Measurements from ENCODE around the gene SLC23A2.
"Not testable (repeated sequence)": the region's sequence is repeated elsewhere in the genome, so short reads cannot be mapped to it uniquely, and the experiment has no call there.

Gene SLC23A2

DNA sequence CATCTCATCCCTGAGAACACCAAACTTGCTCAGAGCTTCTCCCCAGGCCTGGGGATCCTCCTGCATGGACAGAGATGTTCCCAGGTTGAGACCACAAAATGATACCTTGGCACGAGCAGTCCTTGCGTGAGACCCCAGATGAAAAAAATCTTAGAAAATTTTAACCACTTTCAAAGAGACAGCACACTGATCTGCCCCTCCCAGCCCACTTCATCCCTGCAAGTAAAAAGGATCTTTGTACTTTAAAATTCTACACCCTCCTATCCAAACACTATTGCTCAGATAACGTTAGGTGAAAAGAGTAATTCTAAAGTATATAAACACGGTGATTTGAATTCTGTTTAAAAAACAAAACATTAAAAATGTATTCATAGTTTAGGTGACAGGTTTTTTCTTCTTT lies 98.5 kb downstream of the SLC23A2 start:
- no peak for DNase-seq (ENCODE audit: low read depth, low spot score)

DNA sequence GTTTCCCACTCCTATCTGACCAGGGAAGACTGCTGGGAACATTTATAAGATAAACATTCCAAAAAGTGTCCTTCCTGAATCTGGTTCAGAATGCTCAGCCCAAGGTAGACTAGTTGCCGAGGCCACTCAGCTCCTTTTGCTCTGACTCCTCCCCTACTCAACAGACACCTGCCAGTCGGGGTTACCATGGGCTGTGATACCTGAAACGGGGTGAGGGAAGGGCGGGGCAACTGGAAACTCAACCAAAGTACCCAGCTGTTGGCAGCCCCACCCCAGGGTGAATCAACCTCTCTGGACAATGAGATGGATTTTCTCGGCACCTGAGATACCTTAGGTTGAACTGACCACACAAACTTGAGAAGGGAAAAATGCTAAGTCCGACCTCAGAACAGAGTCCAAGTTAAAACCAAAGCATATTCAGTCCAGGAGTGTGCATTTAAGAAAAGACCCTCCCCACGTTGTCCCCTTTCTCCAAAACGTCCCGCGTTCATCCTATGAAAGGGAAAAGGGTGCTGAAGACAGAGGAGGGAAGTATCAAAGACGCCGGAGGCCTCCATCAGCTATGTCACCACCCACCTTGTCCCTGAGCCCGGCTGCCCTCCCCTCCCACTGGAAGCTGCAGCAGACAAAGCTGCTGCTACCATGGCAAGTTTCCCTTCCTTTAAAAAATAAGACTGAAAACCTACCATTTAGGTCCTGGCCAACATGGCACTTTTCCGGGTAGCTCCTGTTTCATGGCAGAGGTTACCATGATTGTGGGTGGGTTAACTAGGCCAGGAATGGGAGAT lies 100.1 kb downstream of the SLC23A2 start:
- DNase-seq (ENCODE audit: low read depth, low spot score): no peak

DNA sequence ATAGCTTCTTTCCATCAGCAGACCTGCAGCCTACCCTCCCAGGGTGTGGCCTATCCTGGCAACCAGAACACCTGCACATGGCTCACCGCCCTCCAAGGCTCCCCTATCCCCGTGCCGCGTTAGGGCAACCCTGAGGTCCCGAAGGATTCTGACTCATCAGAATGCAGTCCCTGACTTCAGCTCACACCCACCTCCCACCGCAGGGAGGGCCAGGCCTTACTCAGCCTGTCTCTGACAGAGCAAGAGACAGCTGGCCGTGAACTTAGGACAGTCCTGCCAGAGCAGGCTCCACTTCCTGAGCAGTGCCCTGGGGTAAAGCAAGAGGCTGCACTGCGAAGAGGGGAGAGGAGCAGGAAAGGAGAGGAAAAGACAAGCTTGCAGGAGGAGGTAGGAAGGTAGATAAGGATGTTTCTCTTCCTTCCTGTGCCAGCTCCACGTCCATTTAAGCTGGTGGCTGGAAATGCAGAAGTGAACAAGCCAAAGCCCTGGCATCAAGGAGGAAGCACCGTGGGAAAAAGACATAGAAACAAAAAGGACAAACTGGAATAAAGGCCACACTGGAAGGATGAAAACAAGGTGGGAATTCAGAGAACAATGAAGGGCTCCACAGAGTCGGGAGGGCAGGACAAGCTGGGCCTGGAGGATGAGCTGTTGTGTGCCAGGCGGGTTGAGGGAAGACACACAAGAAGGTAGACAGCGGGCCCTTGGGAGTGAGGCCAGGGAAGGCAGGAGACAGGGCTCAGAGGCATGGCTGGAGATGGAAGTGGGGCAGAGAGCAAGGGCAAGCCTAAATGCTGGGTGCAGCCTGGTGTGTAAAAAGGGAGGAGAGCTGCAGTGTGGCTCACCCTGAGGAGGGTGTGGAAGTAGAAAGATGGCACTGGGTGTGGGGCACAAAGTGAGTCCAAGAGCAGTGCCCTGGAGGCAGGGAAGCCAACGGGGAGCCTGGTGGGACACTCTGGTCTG lies 102.7 kb downstream of the SLC23A2 start:
- DNase-seq (ENCODE audit: low read depth, low spot score): no peak

DNA sequence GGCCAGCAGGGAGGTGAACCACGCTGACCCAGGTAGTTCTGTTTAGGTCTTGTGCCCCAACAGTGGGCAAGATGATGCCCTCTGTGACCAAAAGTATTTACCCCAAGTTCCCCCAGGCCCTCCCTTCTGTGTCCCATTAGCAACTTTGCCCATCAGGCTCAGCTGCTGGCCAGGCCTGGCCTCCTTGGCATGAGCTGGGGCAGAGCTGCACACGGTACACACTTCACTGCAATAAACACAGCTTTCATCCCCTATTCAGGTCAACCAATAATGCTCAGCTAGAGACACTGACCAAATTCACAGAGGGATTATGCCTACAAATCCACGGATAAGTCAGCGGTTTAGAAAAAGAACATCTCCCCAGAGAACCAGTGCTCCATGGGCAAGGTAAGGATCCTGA lies 103.7 kb downstream of the SLC23A2 start:
- DNase-seq (ENCODE audit: low read depth, low spot score): no peak

DNA sequence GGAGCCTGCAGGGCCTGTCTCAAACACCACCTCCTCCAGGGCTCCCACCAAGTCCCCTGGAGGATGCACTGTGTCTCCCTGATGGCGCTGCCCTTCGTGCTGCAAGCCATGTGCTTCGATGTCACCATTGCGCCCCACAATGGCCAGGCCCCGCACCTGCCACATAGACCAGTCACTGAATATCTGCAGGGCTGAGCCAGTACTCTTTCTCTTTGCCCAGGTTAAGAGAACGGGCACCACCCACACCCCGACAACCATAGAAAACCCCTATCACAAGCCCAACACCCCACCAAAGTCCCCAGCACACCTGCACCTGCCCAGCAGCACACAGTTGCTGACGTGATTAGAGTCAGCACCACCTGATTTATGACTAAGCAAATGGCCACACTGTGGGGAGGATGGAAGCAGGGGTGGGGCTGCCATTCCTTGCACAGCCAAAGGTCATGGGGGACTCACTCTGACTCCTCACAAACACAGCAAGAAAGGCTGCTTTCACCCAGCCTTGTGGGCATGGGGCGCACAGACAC lies 104.3 kb downstream of the SLC23A2 start:
- DNase-seq (ENCODE audit: low read depth, low spot score): peak; percentile 50

DNA sequence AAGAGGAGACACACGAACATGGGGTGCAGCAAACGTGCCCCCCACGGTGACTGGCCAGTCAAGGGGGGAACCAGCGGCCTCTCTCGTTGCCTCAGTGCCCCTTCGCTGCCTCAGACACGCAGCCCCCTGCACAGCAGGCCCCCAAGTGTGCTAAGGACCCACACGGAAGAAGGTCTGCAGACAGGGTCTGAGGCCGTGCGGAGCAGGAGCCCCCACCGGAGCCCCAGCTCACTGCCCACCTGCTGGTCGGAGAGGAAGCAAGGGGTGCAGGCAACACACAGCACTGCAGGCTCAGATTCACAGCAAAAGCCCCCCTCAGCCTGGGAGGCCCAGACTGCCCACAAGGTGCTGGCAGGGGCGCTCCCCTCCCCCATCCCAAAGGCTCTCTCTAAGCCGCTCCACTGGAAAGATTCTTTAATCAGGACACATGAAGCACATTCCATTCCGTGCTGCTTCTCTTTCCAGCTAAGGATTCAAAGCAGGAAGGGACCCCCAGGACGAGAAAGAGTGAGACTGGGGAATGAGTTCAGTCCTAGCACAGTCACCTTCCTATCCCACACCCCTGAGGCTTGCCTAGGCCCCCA lies 105.1 kb downstream of the SLC23A2 start:
- DNase-seq (ENCODE audit: low read depth, low spot score): no peak

DNA sequence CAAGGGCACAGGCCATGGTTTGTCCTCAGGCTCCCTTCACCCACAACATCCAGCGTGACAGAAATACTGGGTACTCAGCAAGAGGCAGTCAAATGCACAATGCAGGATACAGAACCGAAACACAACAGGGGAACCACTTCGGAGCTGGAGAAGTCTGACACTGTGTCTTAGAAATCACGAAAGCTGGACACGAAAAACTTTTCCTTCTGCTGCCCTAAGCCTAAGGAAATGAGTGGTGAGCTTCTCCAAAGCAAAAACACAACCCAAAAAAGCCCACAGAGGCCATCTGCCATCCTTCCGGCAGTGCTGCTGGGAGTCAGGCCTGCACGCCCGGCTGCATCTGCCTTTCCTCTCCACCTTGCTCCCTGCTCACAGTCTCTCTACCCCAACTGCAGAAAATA lies 106.3 kb downstream of the SLC23A2 start:
- no peak for DNase-seq (ENCODE audit: low read depth, low spot score)

DNA sequence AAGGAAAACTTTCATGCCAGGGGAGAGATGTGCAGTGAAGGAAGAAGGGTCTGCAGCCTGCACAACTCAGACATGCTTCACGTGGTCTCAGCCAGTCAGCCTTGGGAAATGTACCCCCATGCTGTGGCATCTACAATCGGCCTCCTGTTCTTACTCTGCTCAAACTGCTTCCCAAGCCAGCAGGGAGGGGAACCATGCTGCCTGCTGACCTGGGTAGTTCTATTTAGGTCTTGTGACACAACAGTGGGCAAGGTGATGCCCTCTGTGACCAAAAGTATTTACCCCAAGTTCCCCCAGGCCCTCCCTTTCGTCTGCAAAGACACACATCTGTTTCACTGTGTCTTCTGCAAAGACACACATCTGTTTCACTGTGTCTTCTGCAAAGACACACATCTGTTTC lies 106.9 kb downstream of the SLC23A2 start:
- no peak for DNase-seq (ENCODE audit: low read depth, low spot score)

DNA sequence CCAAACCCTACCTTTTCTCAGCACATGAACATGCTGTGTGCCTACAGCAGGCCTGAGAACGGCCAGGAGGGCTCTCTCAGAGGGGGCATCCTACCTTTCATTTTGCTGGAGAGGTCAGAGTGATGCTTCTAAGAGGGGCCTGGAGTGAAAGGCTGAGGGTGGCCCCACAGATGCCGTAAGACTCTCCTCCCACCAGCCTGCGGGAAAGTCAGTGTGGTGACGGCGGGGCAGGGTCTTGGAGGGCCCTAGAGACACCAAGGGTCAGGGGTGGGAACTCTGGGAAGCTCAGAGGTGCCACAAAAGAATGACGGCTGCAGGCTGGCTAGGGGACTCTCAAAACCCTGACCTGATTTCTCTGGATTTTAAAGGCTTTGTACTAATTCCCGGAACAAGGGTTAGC lies 107.6 kb downstream of the SLC23A2 start:
- no peak for DNase-seq (ENCODE audit: low read depth, low spot score)

DNA sequence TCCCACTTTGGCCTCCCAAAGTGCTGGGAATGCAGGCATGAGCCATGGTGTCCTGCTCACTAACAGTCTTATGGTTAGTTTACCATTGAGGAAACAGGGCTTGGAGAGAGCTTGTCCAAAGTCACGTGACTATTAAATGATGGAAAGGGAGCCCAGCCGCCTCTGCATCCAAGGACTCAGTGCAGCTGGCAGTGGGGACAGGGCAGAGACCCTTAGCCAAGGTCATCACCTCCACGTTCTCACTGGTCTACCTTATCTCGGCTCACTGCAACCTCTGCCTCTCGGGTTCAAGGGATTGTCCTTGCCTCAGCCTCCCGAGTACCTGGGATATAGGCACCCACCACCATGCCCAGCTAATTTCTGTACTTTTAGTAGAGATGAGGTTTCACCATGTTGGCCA lies 109.3 kb downstream of the SLC23A2 start:
- DNase-seq (ENCODE audit: low read depth, low spot score): no peak

DNA sequence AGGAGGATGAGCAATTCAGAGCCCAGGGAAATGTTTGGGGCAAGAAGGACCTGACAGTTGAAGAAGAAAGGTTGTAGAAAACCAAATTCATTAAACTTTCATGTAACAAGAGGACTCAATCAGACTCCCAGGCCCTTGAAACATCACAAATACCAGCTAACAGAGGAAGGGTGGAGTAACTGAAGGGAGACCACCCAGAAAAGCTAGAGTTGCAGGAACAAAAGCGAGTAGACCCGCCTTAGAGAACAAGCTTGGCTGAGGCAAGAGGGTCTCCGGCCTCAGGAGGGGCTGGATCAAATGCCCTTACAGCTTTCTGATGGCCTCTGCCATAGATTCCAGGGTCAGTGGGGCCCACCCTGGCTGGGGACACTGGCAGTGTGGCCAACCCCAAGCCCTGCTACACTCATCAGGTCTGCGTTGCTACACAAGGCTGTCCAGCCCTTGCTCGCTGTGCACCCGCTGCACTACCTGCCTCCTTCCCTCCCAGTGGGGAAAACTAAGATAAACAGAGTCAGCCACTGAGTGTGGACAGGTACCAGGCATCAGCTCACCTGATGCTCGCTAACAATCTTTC lies 110.0 kb downstream of the SLC23A2 start:
- no peak for DNase-seq (ENCODE audit: low read depth, low spot score)

DNA sequence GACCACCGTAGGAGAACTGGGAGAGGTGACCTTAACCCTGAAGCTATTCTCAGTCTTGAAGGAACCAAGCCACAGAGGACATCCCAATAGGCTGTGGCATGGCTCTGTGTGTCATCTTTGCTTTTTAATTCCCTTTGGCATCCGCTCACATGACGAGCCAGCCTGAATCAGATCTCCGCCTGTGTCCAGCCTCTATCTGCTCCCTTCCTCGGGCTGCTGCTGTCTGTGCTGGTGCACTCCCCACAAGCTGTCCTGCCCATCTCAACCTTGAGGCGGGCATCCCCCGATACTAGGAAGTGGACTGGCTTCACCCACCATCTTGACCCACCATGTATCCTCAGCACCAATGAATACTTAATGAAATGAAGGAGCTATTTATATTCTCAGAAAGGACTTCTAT lies 111.9 kb downstream of the SLC23A2 start:
- DNase-seq (ENCODE audit: low read depth, low spot score): no peak

DNA sequence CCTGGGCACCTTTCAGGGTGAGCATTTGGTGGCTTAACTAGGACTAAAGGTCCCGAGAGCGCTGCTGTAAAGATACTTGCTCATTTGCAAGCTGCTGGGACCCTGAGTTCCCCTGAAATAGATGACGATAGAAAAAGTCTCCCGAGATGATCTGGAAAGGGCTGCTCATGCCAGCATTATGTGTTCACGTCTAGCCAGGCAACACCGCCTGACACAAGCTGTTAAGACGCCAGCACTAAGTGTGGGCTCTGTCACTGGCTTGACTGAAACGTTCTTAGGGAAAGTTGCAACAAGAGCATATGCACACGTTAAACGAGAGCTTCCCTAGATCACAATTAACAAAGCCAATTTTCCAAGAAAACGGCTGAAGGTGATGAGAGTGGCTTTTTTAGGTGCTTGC lies 113.7 kb downstream of the SLC23A2 start:
- no peak for DNase-seq (ENCODE audit: low read depth, low spot score)

DNA sequence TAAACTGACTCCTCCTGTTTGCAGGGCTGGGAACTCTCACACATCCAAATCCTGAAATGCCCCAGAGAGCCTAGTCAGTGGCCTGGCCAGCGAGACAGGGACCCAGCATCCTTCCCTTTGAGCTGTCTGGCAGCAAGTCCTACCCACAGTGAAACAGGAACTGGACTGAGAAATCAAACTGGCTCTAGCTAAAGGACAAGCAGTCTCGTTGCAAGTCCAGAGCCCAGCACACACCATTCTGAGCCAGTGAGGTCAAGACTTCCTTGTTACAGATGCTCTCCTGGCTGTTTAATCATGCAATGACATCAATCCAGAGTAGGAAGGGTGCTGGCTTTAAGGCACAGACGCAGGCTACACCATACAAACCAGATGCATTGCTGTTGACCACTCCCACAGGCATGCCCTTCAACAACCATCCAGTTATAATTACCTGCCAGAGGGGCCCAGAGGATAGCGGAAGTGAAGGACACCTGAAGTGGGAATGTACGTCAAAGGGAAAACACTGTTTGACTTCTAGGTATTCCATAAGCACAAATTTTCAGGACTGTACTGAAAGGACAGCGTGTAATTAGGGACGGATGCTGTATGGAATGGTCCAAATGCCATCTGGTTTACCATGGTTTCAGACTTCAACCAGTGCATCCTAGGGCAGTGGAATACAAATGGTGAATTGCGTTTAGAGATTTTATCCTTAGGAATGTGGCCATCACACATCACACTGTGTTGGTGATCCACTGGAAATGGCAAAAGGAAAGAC lies 114.4 kb downstream of the SLC23A2 start:
- no peak for DNase-seq (ENCODE audit: low read depth, low spot score)

DNA sequence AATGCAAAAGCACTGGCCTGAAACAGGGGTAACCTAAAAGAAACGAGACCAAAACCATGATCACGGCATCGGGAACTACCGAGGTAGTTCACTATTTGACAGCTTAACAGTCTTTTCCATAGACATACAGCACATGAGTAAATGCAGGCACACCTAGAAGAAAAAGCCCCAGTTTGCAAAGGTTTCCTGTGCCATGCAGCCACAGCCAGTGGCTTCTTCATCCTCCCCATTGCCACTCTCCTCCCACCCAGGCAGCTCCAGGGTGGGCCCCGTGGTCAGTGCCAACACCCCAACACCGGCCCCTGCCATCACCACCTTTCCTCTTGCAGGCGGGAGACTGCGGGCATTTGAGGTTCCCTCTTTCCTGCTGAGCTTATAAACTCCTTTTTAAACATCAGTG lies 115.4 kb downstream of the SLC23A2 start:
- DNase-seq (ENCODE audit: low read depth, low spot score): no peak

DNA sequence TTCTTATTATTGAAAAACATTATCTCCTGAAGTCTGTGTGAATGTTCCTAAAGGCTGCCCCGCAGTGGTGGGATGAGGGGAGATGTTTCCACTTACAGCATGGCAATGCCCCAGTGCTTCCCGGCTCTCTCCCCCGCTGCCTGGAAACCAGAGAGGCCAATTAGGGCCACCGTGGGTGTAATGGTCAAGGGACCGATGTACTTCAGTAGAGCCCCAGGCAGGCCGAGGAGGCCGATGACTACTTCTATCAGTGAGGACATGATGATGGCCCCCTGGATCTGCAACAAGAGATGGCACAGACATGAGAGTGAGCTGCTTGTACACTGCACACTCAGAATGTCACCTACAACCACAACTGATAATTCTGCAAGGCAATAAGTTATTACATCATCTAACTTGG lies 117.8 kb downstream of the SLC23A2 start:
- DNase-seq (ENCODE audit: low read depth, low spot score): no peak

DNA sequence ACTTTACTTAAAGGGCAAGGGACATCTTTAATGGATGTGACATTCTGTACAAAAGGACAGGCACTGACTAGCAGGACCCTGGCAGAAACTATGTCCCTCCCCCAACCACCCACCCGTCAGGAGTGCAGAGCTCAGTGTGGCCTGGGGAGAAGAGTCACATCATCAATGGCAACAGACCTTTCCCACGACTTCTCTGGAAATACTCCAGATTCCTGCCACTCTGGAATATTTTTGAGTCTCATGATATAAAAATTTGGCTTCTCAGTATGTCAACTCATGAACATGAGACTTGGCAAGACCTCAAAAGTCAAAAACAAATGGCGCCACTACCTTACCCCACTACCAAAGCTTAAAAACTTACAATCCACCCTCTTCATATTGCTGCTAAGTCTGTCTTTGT lies 118.3 kb downstream of the SLC23A2 start:
- no peak for DNase-seq (ENCODE audit: low read depth, low spot score)

DNA sequence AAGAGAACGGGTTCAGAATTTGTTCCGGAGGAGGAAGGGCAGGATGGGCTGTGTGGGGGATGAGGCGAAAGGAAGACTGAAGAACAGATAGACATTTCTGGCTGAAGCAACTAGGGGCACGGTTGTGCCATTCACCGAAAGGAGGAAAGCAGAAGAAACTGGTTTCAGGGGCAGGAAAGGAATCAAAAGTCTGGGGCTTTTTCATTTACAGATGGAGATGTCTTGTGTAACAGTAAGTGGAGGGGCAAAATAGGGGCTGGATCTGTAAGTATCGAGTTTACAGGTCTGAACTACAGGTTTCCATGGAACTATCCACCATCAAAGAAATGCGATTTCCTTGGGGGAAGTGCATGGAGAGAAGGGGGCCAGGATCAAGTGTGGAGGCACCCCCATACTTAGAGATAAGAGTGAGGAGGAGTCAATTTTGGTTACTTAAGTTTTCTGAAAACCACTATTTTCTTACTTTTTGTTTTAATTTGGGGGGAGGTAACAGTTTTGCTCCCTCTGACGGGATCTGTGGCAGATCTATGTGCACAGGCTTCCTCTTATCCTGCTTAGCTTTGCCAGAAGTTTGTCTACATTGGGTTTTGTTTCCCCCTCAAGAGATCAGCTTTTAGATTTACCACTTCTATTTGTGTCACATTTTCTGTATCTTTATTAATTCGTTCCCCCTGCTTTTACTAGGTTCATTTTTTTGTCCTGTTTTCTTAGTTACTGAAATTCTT lies 120.1 kb downstream of the SLC23A2 start:
- no peak for DNase-seq (ENCODE audit: low read depth, low spot score)

DNA sequence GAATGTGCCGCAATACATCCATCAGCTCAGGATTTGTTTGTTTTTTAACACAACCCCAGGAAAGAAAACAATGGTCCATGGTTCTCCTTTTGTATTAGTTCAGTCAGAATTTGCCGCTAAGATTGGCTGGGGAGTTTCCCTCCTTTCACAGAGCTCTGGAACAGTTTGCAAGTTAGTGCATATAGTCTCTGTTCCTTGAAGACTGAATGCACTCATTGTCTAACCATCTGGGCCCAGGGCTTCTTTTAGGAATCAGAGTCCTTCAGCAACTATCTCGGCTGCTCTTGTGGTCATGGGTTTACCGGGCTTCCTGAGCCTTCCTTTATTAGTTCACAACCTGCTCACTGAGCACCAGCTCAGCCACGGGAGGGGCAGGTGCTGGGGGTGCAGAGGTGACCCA lies 121.3 kb downstream of the SLC23A2 start:
- no peak for DNase-seq (ENCODE audit: low read depth, low spot score)

DNA sequence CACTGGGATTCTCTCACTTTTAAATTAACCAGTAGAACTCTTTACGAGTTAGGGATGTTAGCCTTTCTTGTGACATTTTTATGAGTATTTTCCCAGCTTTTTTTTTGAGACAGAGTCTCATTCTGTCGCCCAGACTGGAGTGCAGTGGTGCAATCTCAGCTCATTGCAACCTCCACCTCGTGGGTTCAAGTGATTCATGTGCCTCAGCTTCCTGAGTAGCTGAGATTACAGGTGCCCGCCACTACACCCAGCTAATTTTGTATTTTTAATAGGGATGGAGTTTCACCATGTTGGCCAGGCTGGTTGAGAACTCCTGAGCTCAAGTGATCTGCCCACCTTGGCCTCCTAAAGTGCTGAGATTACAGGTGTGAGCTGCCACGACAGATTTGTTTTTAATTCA lies 123.2 kb downstream of the SLC23A2 start:
- DNase-seq (ENCODE audit: low read depth, low spot score): not testable (repeated sequence)
